GM06990 (cell line): Measurements from ENCODE around the gene LRMDA.

Experiments used
- DNase-seq: peaks from one replicate; pipeline ENCODE4 v3.0.0-alpha.2; 2011; ENCODE audit not compliant: insufficient read length; ENCODE audit errors: extremely low read depth
- H3K27me3 ChIP-seq: replicated peaks from 2 replicates; pipeline ENCODE4 v1.6.0; 2011; ENCODE audit warnings: low read length; ENCODE audit not compliant: control insufficient read depth, insufficient read depth
- H3K36me3 ChIP-seq: 2 replicates; pipeline ENCODE4 v1.5.1; 2011; ENCODE audit warnings: low read length; ENCODE audit not compliant: control insufficient read depth, insufficient read depth
- H3K4me3 ChIP-seq: replicated peaks from 2 replicates; pipeline ENCODE4 v1.5.1; 2011; ENCODE audit warnings: low read depth, mild to moderate bottlenecking, control low read depth, low read length
- CTCF ChIP-seq: IDR thresholded peaks from 2 replicates; pipeline ENCODE4 v1.5.1; 2011; ENCODE audit warnings: low read length, control low read depth, mild to moderate bottlenecking, inconsistent platforms; ENCODE audit not compliant: insufficient read depth, poor library complexity, severe bottlenecking

Gene LRMDA

GRCh38 chr10:75640381-75640780 is 209.0 kb downstream of the LRMDA start:
- H3K36me3 ChIP-seq: no peaks in the 10 kb centered on the region
- no peak for TF ChIP-seq CTCF
- H3K4me3 ChIP-seq: no peak overlapping the region
- no peak for DNase-seq
- no peaks in the 10 kb centered on the region for H3K27me3 ChIP-seq

DNA sequence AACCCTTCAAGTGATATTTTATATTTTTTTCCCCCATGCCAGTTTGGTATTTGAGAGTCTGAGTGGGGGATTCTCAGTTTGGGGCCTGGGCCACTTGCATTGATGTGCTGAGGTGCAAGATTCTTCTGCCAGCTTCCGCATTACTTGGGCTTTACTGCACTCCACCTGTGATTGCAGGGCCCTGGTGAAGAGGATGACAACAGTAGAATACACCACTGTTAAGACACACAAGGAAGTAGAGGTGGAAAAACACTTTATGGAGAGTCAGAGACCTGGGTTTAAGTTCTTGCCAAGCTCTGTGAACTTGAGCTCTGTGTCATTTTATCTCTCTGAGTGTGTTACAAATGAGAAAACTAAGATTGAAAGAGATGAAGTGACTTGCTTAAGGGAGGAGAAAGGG is 209.4 kb downstream of the LRMDA start:
- TF ChIP-seq CTCF: no peak
- no peak for DNase-seq
- Histone ChIP-seq H3K36me3 (no peaks in the 10 kb centered on the region), H3K4me3 (no peak overlapping the region), H3K27me3 (no peaks in the 10 kb centered on the region)

DNA sequence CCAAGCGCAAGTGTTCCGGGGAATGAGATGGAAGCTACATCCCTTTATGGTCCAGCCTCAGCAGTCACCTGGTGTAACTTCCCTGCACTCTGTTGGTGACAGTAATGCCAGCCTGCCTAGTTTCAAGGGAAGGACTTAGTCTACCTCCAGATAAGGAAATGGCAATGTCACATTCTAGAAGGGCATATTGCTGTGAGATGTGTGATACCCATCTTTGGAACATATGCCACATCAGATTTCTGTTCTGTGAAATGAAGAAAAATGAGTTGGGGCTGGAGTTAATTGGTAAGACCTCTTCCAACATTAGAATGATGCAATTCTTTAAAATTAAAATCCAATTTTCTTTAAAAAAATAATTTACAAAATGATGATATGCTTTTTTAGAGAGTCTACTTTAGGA is 212.0 kb downstream of the LRMDA start:
- H3K4me3 ChIP-seq: no peak overlapping the region
- no peak for DNase-seq
- H3K36me3 ChIP-seq: no peaks in the 10 kb centered on the region
- no peak for TF ChIP-seq CTCF
- H3K27me3 ChIP-seq: no peaks in the 10 kb centered on the region; the same call in 1 of the 2 replicates

DNA sequence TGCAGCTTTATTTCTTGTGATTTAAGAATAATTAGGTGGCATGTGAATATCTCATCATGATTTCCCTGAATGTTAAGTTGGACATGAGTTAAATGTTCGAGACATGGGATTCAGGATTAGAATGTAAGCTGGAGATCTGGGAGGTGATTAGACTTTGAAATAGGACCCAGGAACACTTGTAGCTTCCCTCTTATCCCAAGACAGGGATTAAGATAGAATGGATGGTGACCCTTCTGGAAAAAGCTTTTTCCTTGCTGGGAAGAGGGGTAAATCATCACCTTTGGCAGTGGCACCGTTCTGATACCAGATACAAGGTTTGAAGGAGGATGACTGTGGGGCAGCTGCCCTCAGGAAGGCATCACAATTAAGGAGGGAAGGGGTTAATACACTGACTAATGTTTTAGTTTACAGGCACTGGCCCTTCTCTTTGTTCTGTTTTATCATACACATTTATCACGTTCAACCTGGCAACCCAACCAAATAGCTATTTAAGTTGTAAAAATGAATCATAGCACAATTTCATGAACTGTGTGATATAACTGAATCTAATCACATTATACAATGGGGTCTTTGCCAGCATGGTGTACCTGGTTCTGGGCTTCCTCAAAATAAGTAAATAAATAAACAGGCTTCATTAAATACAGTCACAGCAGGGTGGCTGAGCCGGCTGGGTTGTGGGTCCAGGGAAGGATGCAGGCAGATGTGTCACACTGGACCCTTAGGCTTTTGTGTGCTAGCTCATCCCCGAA is 212.7 kb downstream of the LRMDA start:
- H3K4me3 ChIP-seq: no peak overlapping the region
- H3K36me3 ChIP-seq: no peaks in the 10 kb centered on the region
- no peak for TF ChIP-seq CTCF
- DNase-seq: no peak
- H3K27me3 ChIP-seq: no peaks in the 10 kb centered on the region; the same call in 1 of the 2 replicates

DNA sequence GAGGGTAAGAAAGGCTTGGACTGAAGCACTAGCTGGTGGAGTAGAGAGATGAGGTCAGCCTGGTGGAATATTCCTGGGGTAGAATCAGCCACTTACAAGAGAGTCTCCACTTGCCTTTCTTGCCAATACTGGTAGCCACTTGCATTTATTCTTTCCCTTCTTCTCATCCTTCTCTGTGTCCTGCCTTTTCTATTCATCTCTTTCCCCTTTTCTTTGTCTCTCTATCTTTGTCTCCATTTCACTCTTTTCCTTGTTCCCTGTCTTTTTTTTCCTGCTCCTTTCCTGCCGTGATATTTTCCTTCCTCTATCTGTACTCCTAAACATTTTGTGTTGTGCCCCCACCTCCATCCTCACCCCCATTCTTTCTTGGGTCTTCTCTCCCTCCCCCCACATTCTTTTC is 214.3 kb downstream of the LRMDA start:
- no peaks in the 10 kb centered on the region for H3K36me3 ChIP-seq
- no peaks in the 10 kb centered on the region; the same call in 1 of the 2 replicates for H3K27me3 ChIP-seq
- TF ChIP-seq CTCF: no peak
- no peak for DNase-seq
- no peak overlapping the region for H3K4me3 ChIP-seq
